Mesothelial cell of epicardium (in vitro differentiated cells): Measurements from ENCODE around the gene PTCD2. TPM values are rescaled to one million over a fixed set of nuclear protein-coding genes. Genes with fewer than 3 reads are reported as not detected.

Experiments
- DNase-seq, 2 experiments: peaks; one replicate each; pipeline ENCODE4 v3.0.0; 2021; ENCODE audit warnings: low spot score in 2 of 2; ENCODE audit not compliant: unreplicated experiment in 2 of 2
- H3K27ac Mint-ChIP-seq: 2 replicates; pipeline ENCODE4 v1.8.0; 2021; ENCODE audit warnings: mixed read lengths
- H3K27me3 Mint-ChIP-seq: 2 replicates; pipeline ENCODE4 v1.8.0; 2021; ENCODE audit warnings: low read depth, mixed read lengths
- H3K36me3 Mint-ChIP-seq: 2 replicates; pipeline ENCODE4 v1.8.0; 2021; ENCODE audit warnings: mixed read lengths
- H3K4me1 Mint-ChIP-seq: 2 replicates; pipeline ENCODE4 v1.8.0; 2021; ENCODE audit warnings: mixed read lengths
- H3K4me3 Mint-ChIP-seq: 2 replicates; pipeline ENCODE4 v1.8.0; 2021; ENCODE audit warnings: mild to moderate bottlenecking, moderate library complexity, mixed read lengths
- H3K9me3 Mint-ChIP-seq: 2 replicates; pipeline ENCODE4 v1.8.0; 2021; ENCODE audit warnings: mixed read lengths
- CTCF ChIP-seq: fragments of 200-600 bp; sonication (generic); IDR thresholded peaks from one replicate; pipeline ENCODE4 v1.5.0; 2021; ENCODE audit warnings: antibody characterized with exemption; ENCODE audit not compliant: unreplicated experiment
- total RNA-seq: library from RNA; stranded (reverse); gene quantifications from 3 replicates; pipeline ENCODE4 v1.2.1, GENCODE V29; 2021

Gene PTCD2
- total RNA-seq, 1 donor from 2014 or later: 12.2 TPM

- DNase-seq: no peak
- Mint-ChIP-seq H3K4me3 (no peak overlapping the region), H3K4me1 (peaks cover 3% of the 10 kb centered on the region), H3K27ac (no peak overlapping the region), H3K9me3 (no peaks in the 10 kb centered on the region), H3K27me3 (no peaks in the 10 kb centered on the region), H3K36me3 (peaks cover 42% of the 10 kb centered on the region)
- no peak for TF ChIP-seq CTCF
These were observed 10.5 kb downstream of the PTCD2 start for GRCh38 chr5:72330712-72331111.

GRCh38 chr5:72337159-72337558 is 17.0 kb downstream of the PTCD2 start:
- no peak for DNase-seq
- no peaks in the 10 kb centered on the region for H3K27me3 Mint-ChIP-seq
- H3K4me1 Mint-ChIP-seq: peaks cover 51% of the 10 kb centered on the region
- H3K9me3 Mint-ChIP-seq: no peaks in the 10 kb centered on the region
- H3K4me3 Mint-ChIP-seq: no peak overlapping the region
- TF ChIP-seq CTCF: no peak
- H3K36me3 Mint-ChIP-seq: peaks cover 30% of the 10 kb centered on the region
- H3K27ac Mint-ChIP-seq: peak overlapping the region; percentile 78

GRCh38 chr5:72338689-72339209 is 18.6 kb downstream of the PTCD2 start:
- Mint-ChIP-seq H3K4me3 (no peak overlapping the region), H3K27ac (peak overlapping the region; percentile 83), H3K36me3 (peaks cover 33% of the 10 kb centered on the region), H3K9me3 (no peaks in the 10 kb centered on the region), H3K27me3 (no peaks in the 10 kb centered on the region), H3K4me1 (peaks cover 51% of the 10 kb centered on the region)
- no peak for DNase-seq
- TF ChIP-seq CTCF: no peak

GRCh38 chr5:72346398-72346797 is 26.2 kb downstream of the PTCD2 start:
- peaks cover 4% of the 10 kb centered on the region for H3K4me1 Mint-ChIP-seq
- H3K36me3 Mint-ChIP-seq: peaks cover 34% of the 10 kb centered on the region
- H3K27me3 Mint-ChIP-seq: no peaks in the 10 kb centered on the region
- no peak overlapping the region for H3K4me3 Mint-ChIP-seq
- H3K9me3 Mint-ChIP-seq: no peaks in the 10 kb centered on the region
- H3K27ac Mint-ChIP-seq: no peak overlapping the region
- no peak for TF ChIP-seq CTCF
- no peak for DNase-seq

GRCh38 chr5:72347801-72348308 is 27.7 kb downstream of the PTCD2 start:
- DNase-seq: no peak
- Mint-ChIP-seq H3K4me3 (no peak overlapping the region), H3K27ac (no peak overlapping the region)

More at GRCh38 chr5:72347801-72348308, 27.7 kb downstream of the PTCD2 start:
- Mint-ChIP-seq H3K27me3 (no peaks in the 10 kb centered on the region), H3K4me1 (peaks cover 5% of the 10 kb centered on the region), H3K36me3 (peaks cover 34% of the 10 kb centered on the region), H3K9me3 (no peaks in the 10 kb centered on the region)
- no peak for TF ChIP-seq CTCF
